GM23338 (cell line): Measurements from ENCODE around the gene FARSB. TPM values are rescaled to one million over a fixed set of nuclear protein-coding genes. Genes with fewer than 3 reads are reported as not detected.

Source experiments
- ATAC-seq: fragments of 200-7000 bp; cut with Tn5 transposase; 3 replicates; pipeline ENCODE4 v1.9.1; 2020
- DNase-seq: peaks from one replicate; pipeline ENCODE4 v3.0.0-alpha.2; 2015; ENCODE audit warnings: low spot score
- H2AFZ ChIP-seq: fragments of 200-600 bp; sonication (generic); 2 replicates; pipeline ENCODE4 v1.8.0; 2016; ENCODE audit warnings: antibody characterized with exemption, mild to moderate bottlenecking, moderate library complexity
- H3F3A ChIP-seq: fragments of 200-600 bp; sonication (generic); replicated peaks from 2 replicates; pipeline ENCODE4 v1.8.0; 2017; ENCODE audit warnings: antibody characterized with exemption, mixed run types, low read depth
- H3K27ac ChIP-seq: fragments of 200-600 bp; sonication (generic); 2 replicates; pipeline ENCODE4 v1.6.1; 2016; ENCODE audit warnings: low read depth
- H3K27me3 ChIP-seq: fragments of 200-600 bp; sonication (generic); 2 replicates; pipeline ENCODE4 v1.8.0; 2016; ENCODE audit warnings: mild to moderate bottlenecking, mixed run types, moderate library complexity; ENCODE audit not compliant: insufficient read depth
- H3K36me3 ChIP-seq: fragments of 200-600 bp; sonication (generic); 2 replicates; pipeline ENCODE4 v1.8.0; 2016; ENCODE audit warnings: mild to moderate bottlenecking; ENCODE audit not compliant: insufficient read depth
- H3K4me1 ChIP-seq: fragments of 200-600 bp; sonication (generic); 2 replicates; pipeline ENCODE4 v1.8.0; 2016; ENCODE audit warnings: mild to moderate bottlenecking, moderate library complexity; ENCODE audit not compliant: insufficient read depth
- H3K4me2 ChIP-seq: fragments of 200-600 bp; sonication (generic); 2 replicates; pipeline ENCODE4 v1.7.1; 2017; ENCODE audit warnings: mixed run types
- H3K4me3 ChIP-seq: fragments of 200-600 bp; sonication (generic); 2 replicates; pipeline ENCODE4 v1.6.1; 2016; ENCODE audit warnings: mixed run types
- H3K79me2 ChIP-seq: fragments of 200-600 bp; sonication (generic); replicated peaks from 2 replicates; pipeline ENCODE4 v1.8.0; 2017; ENCODE audit warnings: mild to moderate bottlenecking; ENCODE audit not compliant: insufficient read depth
- H3K9me2 ChIP-seq: fragments of 200-600 bp; sonication (generic); 2 replicates; pipeline ENCODE4 v1.8.0; 2017; ENCODE audit not compliant: insufficient read depth
- H4K20me1 ChIP-seq: fragments of 200-600 bp; sonication (generic); replicated peaks from 2 replicates; pipeline ENCODE4 v1.8.0; 2017; ENCODE audit warnings: mild to moderate bottlenecking; ENCODE audit not compliant: insufficient read depth
- H3K27ac Mint-ChIP-seq: 2 replicates; pipeline ENCODE4 v1.8.0; 2020; ENCODE audit warnings: inconsistent platforms, mild to moderate bottlenecking, moderate library complexity, mixed read lengths
- H3K27me3 Mint-ChIP-seq: 3 replicates; pipeline ENCODE4 v1.8.0; 2022; ENCODE audit warnings: low read depth, mild to moderate bottlenecking, moderate library complexity, mixed read lengths, inconsistent platforms; ENCODE audit not compliant: insufficient read depth, poor library complexity
- H3K36me3 Mint-ChIP-seq: 3 replicates; pipeline ENCODE4 v1.8.0; 2021; ENCODE audit warnings: low read depth, mild to moderate bottlenecking, inconsistent platforms, moderate library complexity, mixed read lengths
- H3K4me1 Mint-ChIP-seq: 3 replicates; pipeline ENCODE4 v1.8.0; 2020; ENCODE audit warnings: mild to moderate bottlenecking, inconsistent platforms, mixed read lengths
- H3K4me3 Mint-ChIP-seq: 3 replicates; pipeline ENCODE4 v1.8.0; 2021; ENCODE audit warnings: moderate library complexity, mild to moderate bottlenecking, inconsistent platforms, mixed read lengths
- H3K9me3 Mint-ChIP-seq: 3 replicates; pipeline ENCODE4 v1.8.0; 2020; ENCODE audit warnings: moderate library complexity, mild to moderate bottlenecking, inconsistent platforms, mixed read lengths
- CREB1 ChIP-seq: fragments of 250-450 bp; sonication (Bioruptor Pico); IDR thresholded peaks from 2 replicates; pipeline ENCODE4 v1.5.0; 2020; ENCODE audit warnings: low read depth, mild to moderate bottlenecking, moderate library complexity
- CTCF ChIP-seq, 2 experiments: fragments of 200-600 bp in 1 of 2; sonication (generic) in 1 of 2; conservative IDR thresholded peaks; 2 replicates each; pipeline versions ENCODE4 v1.5.1 to v1.6.1; 2016 to 2017; ENCODE audit warnings: antibody characterized with exemption in 2 of 2, low read depth in 2 of 2, mild to moderate bottlenecking in 2 of 2, moderate library complexity in 1 of 2
- EZH2 ChIP-seq: fragments of 200-600 bp; sonication (generic); IDR thresholded peaks from one replicate; pipeline ENCODE4 v1.8.0; 2017; ENCODE audit warnings: antibody characterized with exemption, mild to moderate bottlenecking, low read depth; ENCODE audit not compliant: unreplicated experiment
- JUNB ChIP-seq: IDR thresholded peaks from one replicate; pipeline ENCODE4 v1.6.1; 2016; ENCODE audit warnings: antibody characterized with exemption; ENCODE audit not compliant: unreplicated experiment
- NANOG ChIP-seq: IDR thresholded peaks from 2 replicates; pipeline ENCODE4 v1.6.1; 2016; ENCODE audit warnings: antibody characterized with exemption, borderline replicate concordance
- POLR2AphosphoS5 ChIP-seq: IDR thresholded peaks from 2 replicates; pipeline ENCODE4 v1.6.1; 2016; ENCODE audit warnings: antibody characterized with exemption, low read depth
- STAT1 ChIP-seq: IDR thresholded peaks from one replicate; pipeline ENCODE4 v1.6.1; 2016; ENCODE audit warnings: antibody characterized with exemption; ENCODE audit not compliant: unreplicated experiment
- ZNF114 ChIP-seq: fragments of 250-450 bp; sonication (Bioruptor Pico); IDR thresholded peaks from 2 replicates; pipeline ENCODE4 v1.5.0; 2020; ENCODE audit warnings: mild to moderate bottlenecking, moderate library complexity
- ZNF331 ChIP-seq: fragments of 250-450 bp; sonication (Bioruptor Pico); IDR thresholded peaks from 2 replicates; pipeline ENCODE4 v1.5.0; 2020; ENCODE audit warnings: low read depth, mild to moderate bottlenecking, moderate library complexity
- polyA plus RNA-seq: library from polyadenylated mRNA; unstranded; fragments of >200 nt; fragmentation: Nextera tagmentation; extraction: Ambion mirVana; gene quantifications from 2 replicates; pipeline ENCODE4 v1.2.1, GENCODE V29; 2016
- total RNA-seq: library from RNA; depleted of rRNA; stranded (reverse); fragments of >200 nt; shearing (Covaris generic); gene quantifications from 2 replicates; pipeline ENCODE4 v1.2.3, GENCODE V29; 2014
- TF ChIP-seq, protein P1 (sequence below): IDR thresholded peaks from one replicate; pipeline ENCODE4 v1.6.1; 2018; ENCODE audit warnings: antibody characterized with exemption; ENCODE audit not compliant: unreplicated experiment
- TF ChIP-seq, protein P2 (sequence below): IDR thresholded peaks from 2 replicates; pipeline ENCODE4 v1.6.1; 2016; ENCODE audit warnings: antibody characterized with exemption
- TF ChIP-seq, protein P3 (sequence below): fragments of 250-450 bp; sonication (Bioruptor Pico); IDR thresholded peaks from 2 replicates; pipeline ENCODE4 v1.5.0; 2020; ENCODE audit warnings: mild to moderate bottlenecking, moderate library complexity

The FARSB gene
- total and polyA plus RNA-seq, 2 experiments from 2014 or later = 32.5 to 40.0 TPM

DNA sequence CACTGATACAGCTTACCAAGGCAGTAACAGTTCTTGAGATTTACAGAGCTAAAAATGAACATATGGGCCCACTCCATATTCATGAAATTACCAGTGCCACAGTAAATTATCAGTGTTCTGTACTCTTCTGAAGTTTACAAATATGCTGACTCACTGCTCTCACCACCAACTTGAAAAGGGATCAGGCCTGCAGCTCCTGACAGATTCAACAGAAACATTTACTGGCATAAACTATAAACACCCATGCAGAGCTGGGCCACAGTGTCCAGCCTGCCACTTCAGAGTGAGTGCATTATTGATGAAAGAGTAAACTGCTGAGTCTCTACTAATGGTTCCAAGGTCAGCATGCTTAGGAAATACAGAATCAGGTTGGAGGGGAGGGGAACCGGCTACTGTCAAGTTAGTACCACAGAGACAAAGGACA lies 83.1 kb downstream of the FARSB start (continued):
- TF ChIP-seq CTCF (conservative IDR thresholded peaks at IDR 0.05; ENCODE audit: low read depth in 2 of 2) = no peak
- TF ChIP-seq, protein P1, sequence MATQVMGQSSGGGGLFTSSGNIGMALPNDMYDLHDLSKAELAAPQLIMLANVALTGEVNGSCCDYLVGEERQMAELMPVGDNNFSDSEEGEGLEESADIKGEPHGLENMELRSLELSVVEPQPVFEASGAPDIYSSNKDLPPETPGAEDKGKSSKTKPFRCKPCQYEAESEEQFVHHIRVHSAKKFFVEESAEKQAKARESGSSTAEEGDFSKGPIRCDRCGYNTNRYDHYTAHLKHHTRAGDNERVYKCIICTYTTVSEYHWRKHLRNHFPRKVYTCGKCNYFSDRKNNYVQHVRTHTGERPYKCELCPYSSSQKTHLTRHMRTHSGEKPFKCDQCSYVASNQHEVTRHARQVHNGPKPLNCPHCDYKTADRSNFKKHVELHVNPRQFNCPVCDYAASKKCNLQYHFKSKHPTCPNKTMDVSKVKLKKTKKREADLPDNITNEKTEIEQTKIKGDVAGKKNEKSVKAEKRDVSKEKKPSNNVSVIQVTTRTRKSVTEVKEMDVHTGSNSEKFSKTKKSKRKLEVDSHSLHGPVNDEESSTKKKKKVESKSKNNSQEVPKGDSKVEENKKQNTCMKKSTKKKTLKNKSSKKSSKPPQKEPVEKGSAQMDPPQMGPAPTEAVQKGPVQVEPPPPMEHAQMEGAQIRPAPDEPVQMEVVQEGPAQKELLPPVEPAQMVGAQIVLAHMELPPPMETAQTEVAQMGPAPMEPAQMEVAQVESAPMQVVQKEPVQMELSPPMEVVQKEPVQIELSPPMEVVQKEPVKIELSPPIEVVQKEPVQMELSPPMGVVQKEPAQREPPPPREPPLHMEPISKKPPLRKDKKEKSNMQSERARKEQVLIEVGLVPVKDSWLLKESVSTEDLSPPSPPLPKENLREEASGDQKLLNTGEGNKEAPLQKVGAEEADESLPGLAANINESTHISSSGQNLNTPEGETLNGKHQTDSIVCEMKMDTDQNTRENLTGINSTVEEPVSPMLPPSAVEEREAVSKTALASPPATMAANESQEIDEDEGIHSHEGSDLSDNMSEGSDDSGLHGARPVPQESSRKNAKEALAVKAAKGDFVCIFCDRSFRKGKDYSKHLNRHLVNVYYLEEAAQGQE = no peak
- no peak for TF ChIP-seq STAT1
- TF ChIP-seq EZH2 = no peak
- TF ChIP-seq CREB1 = no peak
- TF ChIP-seq NANOG = no peak
- TF ChIP-seq JUNB = no peak
- no peak for TF ChIP-seq ZNF114 (CRISPR knock-in tag)
- TF ChIP-seq ZNF331 = no peak

DNA sequence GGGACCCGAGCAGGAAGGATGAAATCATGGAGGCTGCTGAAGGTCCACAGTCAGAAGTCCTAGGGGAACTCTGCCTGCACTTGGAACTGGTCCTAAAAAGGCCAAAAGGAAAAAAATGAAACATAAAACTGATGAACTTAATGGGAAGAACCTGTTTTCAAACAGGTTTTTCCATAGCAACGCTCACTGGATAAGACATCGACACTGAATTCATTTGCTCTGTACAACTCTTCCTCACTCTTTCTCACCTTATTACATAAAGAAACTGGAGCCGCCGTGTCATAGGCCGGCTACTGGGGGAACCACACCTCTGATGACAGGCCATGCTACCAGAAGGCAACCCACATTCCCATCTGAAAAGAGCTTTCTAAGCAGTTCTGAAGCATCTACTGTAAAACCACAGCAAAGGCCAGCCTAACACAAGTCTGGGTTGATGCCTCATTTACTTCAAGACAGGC lies 83.6 kb downstream of the FARSB start:
- H3K27me3 Mint-ChIP-seq = no peaks in the 10 kb centered on the region
- peaks cover 3% of the 10 kb centered on the region; the same call in 1 of the 2 replicates for H4K20me1 ChIP-seq
- H3F3A ChIP-seq = no peaks in the 10 kb centered on the region
- H3K9me3 Mint-ChIP-seq = no peaks in the 10 kb centered on the region
- H3K27me3 ChIP-seq = no peaks in the 10 kb centered on the region
- H3K4me3 Mint-ChIP-seq = no peak overlapping the region
- H3K4me1 Mint-ChIP-seq = peaks cover 19% of the 10 kb centered on the region; the same call in 2 of the 3 replicates
- H3K4me2 ChIP-seq = no peak overlapping the region
- H2AFZ ChIP-seq = no peak overlapping the region
- H3K36me3 Mint-ChIP-seq = peaks cover 11% of the 10 kb centered on the region; the same call in 2 of the 3 replicates
- H3K9me2 ChIP-seq = no peaks in the 10 kb centered on the region
- no peaks in the 10 kb centered on the region for H3K79me2 ChIP-seq
- no peak overlapping the region for H3K27ac ChIP-seq
- ATAC-seq (no peak), DNase-seq (no peak)
- H3K4me3 ChIP-seq = no peak overlapping the region
- H3K4me1 ChIP-seq = no peaks in the 10 kb centered on the region
- peak overlapping the region; percentile 80 for H3K27ac Mint-ChIP-seq
- no peaks in the 10 kb centered on the region for H3K36me3 ChIP-seq
- TF ChIP-seq, protein P2, sequence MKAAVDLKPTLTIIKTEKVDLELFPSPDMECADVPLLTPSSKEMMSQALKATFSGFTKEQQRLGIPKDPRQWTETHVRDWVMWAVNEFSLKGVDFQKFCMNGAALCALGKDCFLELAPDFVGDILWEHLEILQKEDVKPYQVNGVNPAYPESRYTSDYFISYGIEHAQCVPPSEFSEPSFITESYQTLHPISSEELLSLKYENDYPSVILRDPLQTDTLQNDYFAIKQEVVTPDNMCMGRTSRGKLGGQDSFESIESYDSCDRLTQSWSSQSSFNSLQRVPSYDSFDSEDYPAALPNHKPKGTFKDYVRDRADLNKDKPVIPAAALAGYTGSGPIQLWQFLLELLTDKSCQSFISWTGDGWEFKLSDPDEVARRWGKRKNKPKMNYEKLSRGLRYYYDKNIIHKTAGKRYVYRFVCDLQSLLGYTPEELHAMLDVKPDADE = no peak
- TF ChIP-seq POLR2AphosphoS5 = no peak
- TF ChIP-seq, protein P3, sequence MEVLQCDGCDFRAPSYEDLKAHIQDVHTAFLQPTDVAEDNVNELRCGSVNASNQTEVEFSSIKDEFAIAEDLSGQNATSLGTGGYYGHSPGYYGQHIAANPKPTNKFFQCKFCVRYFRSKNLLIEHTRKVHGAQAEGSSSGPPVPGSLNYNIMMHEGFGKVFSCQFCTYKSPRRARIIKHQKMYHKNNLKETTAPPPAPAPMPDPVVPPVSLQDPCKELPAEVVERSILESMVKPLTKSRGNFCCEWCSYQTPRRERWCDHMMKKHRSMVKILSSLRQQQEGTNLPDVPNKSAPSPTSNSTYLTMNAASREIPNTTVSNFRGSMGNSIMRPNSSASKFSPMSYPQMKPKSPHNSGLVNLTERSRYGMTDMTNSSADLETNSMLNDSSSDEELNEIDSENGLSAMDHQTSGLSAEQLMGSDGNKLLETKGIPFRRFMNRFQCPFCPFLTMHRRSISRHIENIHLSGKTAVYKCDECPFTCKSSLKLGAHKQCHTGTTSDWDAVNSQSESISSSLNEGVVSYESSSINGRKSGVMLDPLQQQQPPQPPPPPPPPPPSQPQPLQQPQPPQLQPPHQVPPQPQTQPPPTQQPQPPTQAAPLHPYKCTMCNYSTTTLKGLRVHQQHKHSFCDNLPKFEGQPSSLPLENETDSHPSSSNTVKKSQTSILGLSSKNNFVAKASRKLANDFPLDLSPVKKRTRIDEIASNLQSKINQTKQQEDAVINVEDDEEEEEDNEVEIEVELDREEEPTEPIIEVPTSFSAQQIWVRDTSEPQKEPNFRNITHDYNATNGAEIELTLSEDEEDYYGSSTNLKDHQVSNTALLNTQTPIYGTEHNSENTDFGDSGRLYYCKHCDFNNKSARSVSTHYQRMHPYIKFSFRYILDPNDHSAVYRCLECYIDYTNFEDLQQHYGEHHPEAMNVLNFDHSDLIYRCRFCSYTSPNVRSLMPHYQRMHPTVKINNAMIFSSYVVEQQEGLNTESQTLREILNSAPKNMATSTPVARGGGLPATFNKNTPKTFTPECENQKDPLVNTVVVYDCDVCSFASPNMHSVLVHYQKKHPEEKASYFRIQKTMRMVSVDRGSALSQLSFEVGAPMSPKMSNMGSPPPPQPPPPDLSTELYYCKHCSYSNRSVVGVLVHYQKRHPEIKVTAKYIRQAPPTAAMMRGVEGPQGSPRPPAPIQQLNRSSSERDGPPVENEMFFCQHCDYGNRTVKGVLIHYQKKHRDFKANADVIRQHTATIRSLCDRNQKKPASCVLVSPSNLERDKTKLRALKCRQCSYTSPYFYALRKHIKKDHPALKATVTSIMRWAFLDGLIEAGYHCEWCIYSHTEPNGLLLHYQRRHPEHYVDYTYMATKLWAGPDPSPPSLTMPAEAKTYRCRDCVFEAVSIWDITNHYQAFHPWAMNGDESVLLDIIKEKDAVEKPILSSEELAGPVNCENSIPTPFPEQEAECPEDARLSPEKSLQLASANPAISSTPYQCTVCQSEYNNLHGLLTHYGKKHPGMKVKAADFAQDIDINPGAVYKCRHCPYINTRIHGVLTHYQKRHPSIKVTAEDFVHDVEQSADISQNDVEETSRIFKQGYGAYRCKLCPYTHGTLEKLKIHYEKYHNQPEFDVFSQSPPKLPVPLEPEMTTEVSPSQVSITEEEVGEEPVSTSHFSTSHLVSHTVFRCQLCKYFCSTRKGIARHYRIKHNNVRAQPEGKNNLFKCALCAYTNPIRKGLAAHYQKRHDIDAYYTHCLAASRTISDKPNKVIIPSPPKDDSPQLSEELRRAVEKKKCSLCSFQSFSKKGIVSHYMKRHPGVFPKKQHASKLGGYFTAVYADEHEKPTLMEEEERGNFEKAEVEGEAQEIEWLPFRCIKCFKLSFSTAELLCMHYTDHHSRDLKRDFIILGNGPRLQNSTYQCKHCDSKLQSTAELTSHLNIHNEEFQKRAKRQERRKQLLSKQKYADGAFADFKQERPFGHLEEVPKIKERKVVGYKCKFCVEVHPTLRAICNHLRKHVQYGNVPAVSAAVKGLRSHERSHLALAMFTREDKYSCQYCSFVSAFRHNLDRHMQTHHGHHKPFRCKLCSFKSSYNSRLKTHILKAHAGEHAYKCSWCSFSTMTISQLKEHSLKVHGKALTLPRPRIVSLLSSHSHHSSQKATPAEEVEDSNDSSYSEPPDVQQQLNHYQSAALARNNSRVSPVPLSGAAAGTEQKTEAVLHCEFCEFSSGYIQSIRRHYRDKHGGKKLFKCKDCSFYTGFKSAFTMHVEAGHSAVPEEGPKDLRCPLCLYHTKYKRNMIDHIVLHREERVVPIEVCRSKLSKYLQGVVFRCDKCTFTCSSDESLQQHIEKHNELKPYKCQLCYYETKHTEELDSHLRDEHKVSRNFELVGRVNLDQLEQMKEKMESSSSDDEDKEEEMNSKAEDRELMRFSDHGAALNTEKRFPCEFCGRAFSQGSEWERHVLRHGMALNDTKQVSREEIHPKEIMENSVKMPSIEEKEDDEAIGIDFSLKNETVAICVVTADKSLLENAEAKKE (CRISPR knock-in tag) = no peak
- no peak for TF ChIP-seq STAT1
- no peak for TF ChIP-seq ZNF114 (CRISPR knock-in tag)
- TF ChIP-seq JUNB = no peak
- TF ChIP-seq CREB1 = no peak
- no peak for TF ChIP-seq NANOG
